GM18511 (cell line): ENCODE data around the gene EXD3.
"Not testable (repeated sequence)": the region's sequence is repeated elsewhere in the genome, so short reads cannot be mapped to it uniquely, and the experiment has no call there.

Experiments
- ATAC-seq: cut with Tn5 transposase; IDR thresholded peaks from one replicate; pipeline ENCODE4 v1.9.1; 2021; ENCODE audit warnings: mild to moderate bottlenecking, moderate library complexity; ENCODE audit not compliant: unreplicated experiment

Gene EXD3

GRCh38 chr9:137381501-137382443, 41.2 kb downstream of the EXD3 start:
- no peak for ATAC-seq

GRCh38 chr9:137380606-137381005, 42.4 kb downstream of the EXD3 start:
- no peak for ATAC-seq

GRCh38 chr9:137380171-137380570, 42.8 kb downstream of the EXD3 start:
- no peak for ATAC-seq

GRCh38 chr9:137379761-137380161, 43.2 kb downstream of the EXD3 start:
- ATAC-seq: no peak

GRCh38 chr9:137378688-137379410, 44.1 kb downstream of the EXD3 start:
- not testable (repeated sequence) for ATAC-seq

- ATAC-seq: no peak
These were observed 46.6 kb downstream of the EXD3 start for GRCh38 chr9:137376386-137376785.

GRCh38 chr9:137375321-137376058, 47.5 kb downstream of the EXD3 start:
- no peak for ATAC-seq

GRCh38 chr9:137374131-137374845, 48.7 kb downstream of the EXD3 start:
- ATAC-seq: no peak

- ATAC-seq: no peak
These were observed 49.4 kb downstream of the EXD3 start for GRCh38 chr9:137373611-137373980.

GRCh38 chr9:137372693-137373610, 50.0 kb downstream of the EXD3 start:
- ATAC-seq: no peak

- no peak for ATAC-seq
These were observed 50.9 kb downstream of the EXD3 start for GRCh38 chr9:137371946-137372651.

- no peak for ATAC-seq
These were observed 51.4 kb downstream of the EXD3 start for GRCh38 chr9:137371521-137371941.

GRCh38 chr9:137370865-137371520, 52.0 kb downstream of the EXD3 start:
- ATAC-seq: no peak

GRCh38 chr9:137369911-137370764, 52.8 kb downstream of the EXD3 start:
- no peak for ATAC-seq

GRCh38 chr9:137369061-137369787, 53.7 kb downstream of the EXD3 start:
- ATAC-seq: no peak

- no peak for ATAC-seq
These were observed 54.4 kb downstream of the EXD3 start for GRCh38 chr9:137368431-137369035.
